Camera-type eye (tissue), 1 donor: ENCODE data around the gene DNAH1. TPM values are rescaled to one million over a fixed set of nuclear protein-coding genes. Genes with fewer than 3 reads are reported as not detected.

Source experiments
- total RNA-seq: library from RNA; depleted of rRNA; stranded (reverse); fragments of >200 nt; gene quantifications from one replicate; pipeline ENCODE4 v1.2.3, GENCODE V29; 2014

DNAH1 gene
- 9.0 TPM for total RNA-seq

GRCh38 chr3:52315977-52316764 lies at the start of gene DNAH1:
Gene DNAH1 (plus strand): TSS chr3:52316319. CDS start chr3:52322443, 6,124 bp downstream.

GRCh38 chr3:52278510-52279069 lies 37.5 kb upstream of the DNAH1 start, which contains the start of gene WDR82:
Gene WDR82 (minus strand): TSS chr3:52278649. CDS start chr3:52278361, 288 bp downstream.

DNA sequence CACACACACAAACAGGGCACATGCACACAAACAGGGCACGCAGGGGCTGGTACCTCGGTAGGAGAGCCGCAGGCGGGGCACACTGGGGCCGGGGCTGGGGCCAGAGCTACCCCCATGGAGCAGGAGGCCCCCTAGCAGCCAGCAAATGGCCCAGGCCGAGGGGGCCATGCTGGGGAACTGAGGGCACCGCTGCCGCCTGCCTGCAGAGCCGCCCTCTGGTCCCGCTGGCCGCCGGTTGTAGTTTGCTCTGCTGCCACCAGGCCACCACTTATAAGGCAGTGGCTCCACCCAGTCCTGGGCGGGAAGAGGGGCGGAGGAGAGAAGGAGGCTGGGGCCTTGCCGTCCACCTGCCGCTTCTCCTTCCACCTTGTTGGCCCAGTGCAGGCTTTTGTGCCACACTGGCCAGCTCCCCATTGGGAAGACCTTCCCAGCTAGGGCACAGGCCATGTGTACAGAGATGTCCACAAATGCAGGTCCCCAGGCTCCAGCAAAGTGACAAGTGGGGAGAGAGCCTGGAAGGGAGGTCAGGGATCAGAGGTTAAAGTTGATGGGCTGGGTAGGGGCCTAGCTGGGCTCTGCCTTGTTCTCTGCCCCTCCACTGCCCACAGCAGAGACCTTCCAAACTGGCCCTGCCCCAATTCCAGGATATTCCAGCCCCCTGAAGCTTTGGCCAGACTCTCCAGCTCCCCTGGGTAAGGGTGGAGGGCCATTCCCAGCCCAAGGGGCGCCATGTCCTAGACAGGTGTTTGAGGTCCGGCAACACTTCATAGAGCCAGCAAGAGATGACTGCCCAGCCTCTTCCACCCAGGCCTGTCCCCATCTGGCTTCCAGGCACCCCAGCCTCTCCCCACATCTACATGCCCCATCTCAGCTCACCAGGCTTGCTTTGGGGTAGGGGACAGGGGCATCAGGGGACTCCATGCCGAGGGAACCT lies 129.0 kb downstream of the DNAH1 start, which contains the start of gene SEMA3G:
Gene SEMA3G, minus strand, starts transcription at position 244 of the 934 bp plus-strand sequence. Its CDS starts 76 bp downstream, at position 168.

Other genes starting within 250 kb of the DNAH1 start
- gene POC1A, start 161.9 kb upstream of the DNAH1 start, total RNA-seq = 3.1 TPM
- 41.1 TPM for gene ALAS1, start 118.2 kb upstream of the DNAH1 start, total RNA-seq
- not detected for gene TLR9, start 90.7 kb upstream of the DNAH1 start, total RNA-seq
- gene TWF2, start 77.2 kb upstream of the DNAH1 start, total RNA-seq = 25.1 TPM
- gene PPM1M, start 70.6 kb upstream of the DNAH1 start, total RNA-seq = 10.6 TPM
- gene WDR82, start 37.7 kb upstream of the DNAH1 start, total RNA-seq = 104 TPM
- 6.5 TPM for gene GLYCTK, start 28.5 kb upstream of the DNAH1 start, total RNA-seq
- gene BAP1, start 93.7 kb downstream of the DNAH1 start, total RNA-seq = 58.4 TPM
- gene PHF7, start 94.3 kb downstream of the DNAH1 start, total RNA-seq = 7.1 TPM
- gene SEMA3G, start 128.8 kb downstream of the DNAH1 start, total RNA-seq = 9.6 TPM
- gene TNNC1, start 137.7 kb downstream of the DNAH1 start, total RNA-seq = 105 TPM
- gene NISCH, start 139.3 kb downstream of the DNAH1 start, total RNA-seq = 226 TPM
- gene STAB1, start 179.0 kb downstream of the DNAH1 start, total RNA-seq = 53.9 TPM
- gene NT5DC2, start 217.5 kb downstream of the DNAH1 start, total RNA-seq = 62.9 TPM
- 2.5 TPM for gene UQCC5, start 220.3 kb downstream of the DNAH1 start, total RNA-seq